Testis (tissue), 2 donors: ENCODE data around the gene SESTD1.

ENCODE experiments used
- POLR2A ChIP-seq: fragments of 450-650 bp; IDR thresholded peaks from one replicate; pipeline ENCODE4 v1.6.1; 2017; ENCODE audit warnings: antibody characterized with exemption, mild to moderate bottlenecking, moderate library complexity
- TF ChIP-seq, protein P1 (sequence below), 3 experiments: fragments of 450-650 bp in 2 of 3; fragments of 200-600 bp in 1 of 3; sonication (generic) in 1 of 3; IDR thresholded peaks; one replicate each; pipeline ENCODE4 v1.5.1; 2016 to 2019; ENCODE audit warnings: antibody characterized with exemption in 3 of 3, mild to moderate bottlenecking in 2 of 3, moderate library complexity in 1 of 3

DNA sequence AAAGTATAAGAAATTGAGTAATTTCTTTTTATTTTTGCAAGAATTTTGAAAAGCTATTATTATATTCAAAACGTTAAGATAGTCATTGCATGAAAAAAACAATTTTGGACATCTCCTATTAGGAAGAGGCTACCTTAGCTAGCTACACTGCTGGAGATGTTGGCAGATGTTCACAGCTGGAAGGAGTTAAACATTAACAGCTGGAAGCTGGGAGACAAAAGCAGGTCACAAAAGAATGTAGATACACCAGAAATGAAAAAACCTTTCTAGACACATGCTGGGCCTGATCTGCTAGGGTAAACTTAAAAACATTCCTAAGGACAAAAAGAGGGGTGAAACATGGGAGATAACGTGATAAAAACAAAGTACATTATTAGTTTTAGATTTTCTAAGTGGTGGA, 84.4 kb downstream of the SESTD1 start:
- TF ChIP-seq, protein P1, sequence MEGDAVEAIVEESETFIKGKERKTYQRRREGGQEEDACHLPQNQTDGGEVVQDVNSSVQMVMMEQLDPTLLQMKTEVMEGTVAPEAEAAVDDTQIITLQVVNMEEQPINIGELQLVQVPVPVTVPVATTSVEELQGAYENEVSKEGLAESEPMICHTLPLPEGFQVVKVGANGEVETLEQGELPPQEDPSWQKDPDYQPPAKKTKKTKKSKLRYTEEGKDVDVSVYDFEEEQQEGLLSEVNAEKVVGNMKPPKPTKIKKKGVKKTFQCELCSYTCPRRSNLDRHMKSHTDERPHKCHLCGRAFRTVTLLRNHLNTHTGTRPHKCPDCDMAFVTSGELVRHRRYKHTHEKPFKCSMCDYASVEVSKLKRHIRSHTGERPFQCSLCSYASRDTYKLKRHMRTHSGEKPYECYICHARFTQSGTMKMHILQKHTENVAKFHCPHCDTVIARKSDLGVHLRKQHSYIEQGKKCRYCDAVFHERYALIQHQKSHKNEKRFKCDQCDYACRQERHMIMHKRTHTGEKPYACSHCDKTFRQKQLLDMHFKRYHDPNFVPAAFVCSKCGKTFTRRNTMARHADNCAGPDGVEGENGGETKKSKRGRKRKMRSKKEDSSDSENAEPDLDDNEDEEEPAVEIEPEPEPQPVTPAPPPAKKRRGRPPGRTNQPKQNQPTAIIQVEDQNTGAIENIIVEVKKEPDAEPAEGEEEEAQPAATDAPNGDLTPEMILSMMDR (IDR thresholded peaks at IDR 0.05) = no peak
- TF ChIP-seq POLR2A = no peak
